ENCODE data around the gene TMEM19. TPM values are rescaled to one million over a fixed set of nuclear protein-coding genes. Genes with fewer than 3 reads are reported as not detected.

The TMEM19 gene
- total RNA-seq, 4 donors from 2014 or later = 9.3 to 47.0 (median 21.4) TPM

GRCh38 chr12:71665090-71665463 is 20.8 kb upstream of the TMEM19 start:
- Histone ChIP-seq H3K4me3 (peak overlapping the region; percentile 82 to 99 (median 96)), H3K9me3 (no peaks in the 10 kb centered on the region), H3K4me1 (peaks cover 27 to 31% of the 10 kb centered on the region in 2 donors), H3K36me3 (peaks cover 0 to 6% of the 10 kb centered on the region in 2 donors), H3K27ac (peak overlapping the region; percentile 93 to 97 (median 96)), H3K27me3 (no peaks in the 10 kb centered on the region)
- no peak for ATAC-seq
- DNase-seq = no peak
- in situ Hi-C loops (cut with MboI; ENCODE audit: low sequenced_read_pairs in 4 of 4) = loop anchor here in 2 of 4 donors (10.0 kb wide), 2 partner anchors 90 to 170 kb away; partner anchors contain the start of genes RAB21 (in 2 of the 2) and TBC1D15 (in 1 of the 2)
- intact Hi-C loops (cut with DNase I; ENCODE audit: low total_unique reads) = loop anchor here (2.0 kb wide), 1 partner anchor 174 kb away; the partner anchor contains the start of gene TBC1D15
- no peak for TF ChIP-seq POLR2A (IDR thresholded peaks at IDR 0.05)

GRCh38 chr12:71666259-71666658 is 19.6 kb upstream of the TMEM19 start:
- Histone ChIP-seq H3K27ac (peak overlapping the region in 1 of 4 donors; percentile 93), H3K4me1 (peaks cover 20 to 24% of the 10 kb centered on the region in 2 donors), H3K4me3 (no peak overlapping the region), H3K36me3 (no peaks in the 10 kb centered on the region), H3K27me3 (no peaks in the 10 kb centered on the region), H3K9me3 (no peaks in the 10 kb centered on the region)
- in situ Hi-C loops (cut with MboI; ENCODE audit: low sequenced_read_pairs in 4 of 4) (loop anchor here in 2 of 4 donors (10.0 kb wide), 2 partner anchors 89 to 169 kb away; partner anchors contain the start of genes RAB21 (in 2 of the 2) and TBC1D15 (in 1 of the 2)), intact Hi-C loops (cut with DNase I; ENCODE audit: low total_unique reads) (no loop called here)
- no peak for TF ChIP-seq CTCF (IDR thresholded peaks at IDR 0.05 in 4 of 5, conservative IDR thresholded peaks at IDR 0.05 in 1 of 5)
- TF ChIP-seq POLR2A (IDR thresholded peaks at IDR 0.05) = no peak
- no peak for ATAC-seq
- no peak for DNase-seq

GRCh38 chr12:71671311-71671710 is 14.6 kb upstream of the TMEM19 start:
- intact Hi-C loops (cut with DNase I; ENCODE audit: low total_unique reads) = no loop called here
- no peak overlapping the region for H3K27ac ChIP-seq
- in situ Hi-C loops (cut with MboI; ENCODE audit: low sequenced_read_pairs in 4 of 4) = no loop called here
- DNase-seq = no peak
- H3K9me3 ChIP-seq = no peaks in the 10 kb centered on the region
- no peaks in the 10 kb centered on the region for H3K36me3 ChIP-seq
- no peak for ATAC-seq
- no peaks in the 10 kb centered on the region for H3K4me1 ChIP-seq
- H3K27me3 ChIP-seq = no peaks in the 10 kb centered on the region
- H3K4me3 ChIP-seq = no peak overlapping the region
- TF ChIP-seq CTCF (IDR thresholded peaks at IDR 0.05 in 4 of 5, conservative IDR thresholded peaks at IDR 0.05 in 1 of 5) = no peak
- TF ChIP-seq POLR2A (IDR thresholded peaks at IDR 0.05) = no peak

GRCh38 chr12:71671816-71672215 is 14.1 kb upstream of the TMEM19 start:
- H3K27me3 ChIP-seq = no peaks in the 10 kb centered on the region
- H3K4me3 ChIP-seq = no peak overlapping the region
- no peak overlapping the region for H3K27ac ChIP-seq
- ATAC-seq = no peak
- no peak for DNase-seq
- no peaks in the 10 kb centered on the region for H3K9me3 ChIP-seq
- in situ Hi-C loops (cut with MboI; ENCODE audit: low sequenced_read_pairs in 4 of 4) = no loop called here
- H3K36me3 ChIP-seq = no peaks in the 10 kb centered on the region
- intact Hi-C loops (cut with DNase I; ENCODE audit: low total_unique reads) = no loop called here
- no peak for TF ChIP-seq POLR2A (IDR thresholded peaks at IDR 0.05)
- TF ChIP-seq CTCF (IDR thresholded peaks at IDR 0.05 in 4 of 5, conservative IDR thresholded peaks at IDR 0.05 in 1 of 5) = no peak
- H3K4me1 ChIP-seq = no peaks in the 10 kb centered on the region

- no peak overlapping the region for H3K27ac ChIP-seq
- H3K9me3 ChIP-seq = no peaks in the 10 kb centered on the region
- no peak for DNase-seq
- no peak for ATAC-seq
- no peaks in the 10 kb centered on the region for H3K27me3 ChIP-seq
- in situ Hi-C loops (cut with MboI; ENCODE audit: low sequenced_read_pairs in 4 of 4) = loop anchor here in 1 of 4 donors (10.0 kb wide), 1 partner anchor 72 kb away; the partner anchor contains the start of gene RAB21
- intact Hi-C loops (cut with DNase I; ENCODE audit: low total_unique reads) = loop anchor here (10.0 kb wide), 1 partner anchor 538 kb away; no protein-coding TSS in a partner anchor
- H3K4me1 ChIP-seq = peaks cover 14 to 20% of the 10 kb centered on the region in 2 donors
- TF ChIP-seq CTCF (IDR thresholded peaks at IDR 0.05 in 4 of 5, conservative IDR thresholded peaks at IDR 0.05 in 1 of 5) (no peak), POLR2A (IDR thresholded peaks at IDR 0.05) (no peak)
- no peaks in the 10 kb centered on the region for H3K36me3 ChIP-seq
- no peak overlapping the region for H3K4me3 ChIP-seq
Observed at GRCh38 chr12:71682466-71682865, 3.4 kb upstream of the TMEM19 start.
